H1 (cell line): Measurements from ENCODE around the gene ZBTB7A. TPM values are rescaled to one million over a fixed set of nuclear protein-coding genes. Genes with fewer than 3 reads are reported as not detected.

Source experiments
- CTCF ChIA-PET: fragments of 300-600 bp; sonication (Branson Sonifier 250); formaldehyde crosslinking; loops from one replicate; lab custom pipeline; 2021; ENCODE audit not compliant: partially characterized antibody; lab: Charles Lee
- POLR2A ChIA-PET: fragments of 300-600 bp; sonication (Branson Sonifier 250); formaldehyde crosslinking; loops from one replicate; lab custom pipeline; 2021; ENCODE audit warnings: inconsistent platforms; ENCODE audit not compliant: partially characterized antibody; lab: Charles Lee
- DNase-seq, 2 experiments: peaks; one replicate each; pipeline versions ENCODE4 v3.0.0 to v3.0.0-alpha.2; 2010 to 2022; ENCODE audit warnings: low spot score in 2 of 2, low read depth in 1 of 2, mixed read lengths in 1 of 2
- FAIRE-seq: peaks from 2 replicates; lab custom pipeline; 2011; peaks lifted over from hg19 to GRCh38; lab: Jason Lieb, UNC
- H2AFZ ChIP-seq: 2 replicates; pipeline ENCODE4 v1.8.1; 2012; ENCODE audit warnings: low read length, inconsistent platforms
- H2AK5ac ChIP-seq: 2 replicates; pipeline ENCODE4 v1.6.1; 2013; ENCODE audit warnings: low read depth, low read length
- H2BK120ac ChIP-seq: replicated peaks from 2 replicates; pipeline ENCODE3; 2013; ENCODE audit warnings: low read depth, low read length, inconsistent platforms
- H2BK12ac ChIP-seq: 2 replicates; pipeline ENCODE4 v1.6.1; 2013; ENCODE audit warnings: low read depth, low read length
- H2BK15ac ChIP-seq: 2 replicates; pipeline ENCODE4 v1.6.1; 2013; ENCODE audit warnings: low read length
- H2BK20ac ChIP-seq: 2 replicates; pipeline ENCODE4 v1.6.1; 2013; ENCODE audit warnings: low read length
- H2BK5ac ChIP-seq: 2 replicates; pipeline ENCODE4 v1.6.1; 2013; ENCODE audit warnings: low read depth, low read length
- H3K14ac ChIP-seq: 2 replicates; pipeline ENCODE4 v1.6.1; 2013; ENCODE audit warnings: inconsistent platforms; ENCODE audit not compliant: insufficient read length
- H3K18ac ChIP-seq: 2 replicates; pipeline ENCODE4 v1.6.1; 2013; ENCODE audit warnings: low read length; ENCODE audit errors: extremely low read depth
- H3K23ac ChIP-seq: 2 replicates; pipeline ENCODE4 v1.6.1; 2013; ENCODE audit warnings: inconsistent platforms; ENCODE audit not compliant: insufficient read length
- H3K23me2 ChIP-seq: 2 replicates; pipeline ENCODE4 v1.6.1; 2013; ENCODE audit warnings: low read depth, low read length
- H3K27ac ChIP-seq: 2 replicates; pipeline ENCODE4 v1.6.1; 2011; ENCODE audit warnings: low read depth, low read length, inconsistent platforms
- H3K27me3 ChIP-seq, 4 experiments: replicated peaks in 1 of 4; 1 replicate in 1 of 4; 2 replicates in 3 of 4; pipeline versions ENCODE4 v1.6.1 to v1.8.1; 2011 to 2013; ENCODE audit warnings: low read length in 3 of 4, mild to moderate bottlenecking in 3 of 4, inconsistent platforms in 2 of 4, mixed read lengths in 2 of 4, moderate library complexity in 1 of 4; ENCODE audit not compliant: control insufficient read depth in 3 of 4, insufficient read depth in 3 of 4; ENCODE audit errors: extremely low read depth in 1 of 4
- H3K36me3 ChIP-seq, 4 experiments: 2 replicates each; pipeline versions ENCODE4 v1.6.1 to v1.8.1; 2011 to 2013; ENCODE audit warnings: mild to moderate bottlenecking in 4 of 4, low read length in 3 of 4, moderate library complexity in 2 of 4, control low read depth in 1 of 4, inconsistent platforms in 1 of 4; ENCODE audit not compliant: insufficient read depth in 4 of 4, control insufficient read depth in 2 of 4
- H3K4ac ChIP-seq: replicated peaks from 2 replicates; pipeline ENCODE3; 2013; ENCODE audit warnings: low read length, low read depth, mixed read lengths, inconsistent platforms; ENCODE audit not compliant: insufficient read length
- H3K4me1 ChIP-seq, 4 experiments: replicated peaks in 1 of 4; 1 replicate in 1 of 4; 2 replicates in 3 of 4; pipeline versions ENCODE4 v1.6.1 to v1.8.1; 2011 to 2013; ENCODE audit warnings: low read length in 3 of 4, inconsistent platforms in 2 of 4, mixed read lengths in 1 of 4; ENCODE audit not compliant: insufficient read depth in 4 of 4, control insufficient read depth in 3 of 4
- H3K4me2 ChIP-seq, 2 experiments: 2 replicates each; pipeline versions ENCODE4 v1.6.1 to v1.8.1; 2011 to 2013; ENCODE audit warnings: low read depth in 2 of 2, low read length in 2 of 2, control low read depth in 1 of 2, inconsistent platforms in 1 of 2, mild to moderate bottlenecking in 1 of 2; ENCODE audit not compliant: insufficient read depth in 1 of 2
- H3K4me3 ChIP-seq, 4 experiments: fragments of 200-600, 300-600 bp in 1 of 4; sonication (generic), shearing (Covaris generic), sonication (Bioruptor Twin) in 1 of 4; 2 replicates each; pipeline versions ENCODE4 v1.5.1 to v1.8.1; 2011 to 2016; ENCODE audit warnings: low read length in 4 of 4, low read depth in 3 of 4, control low read depth in 2 of 4, inconsistent platforms in 2 of 4, mild to moderate bottlenecking in 2 of 4, mixed read lengths in 1 of 4, moderate library complexity in 1 of 4; ENCODE audit not compliant: insufficient read depth in 2 of 4; ENCODE audit errors: extremely low read depth in 1 of 4
- H3K56ac ChIP-seq: replicated peaks from 2 replicates; pipeline ENCODE3; 2013; ENCODE audit warnings: low read depth, mild to moderate bottlenecking, mixed read lengths, low read length, inconsistent platforms; ENCODE audit not compliant: insufficient read length
- H3K79me1 ChIP-seq: 2 replicates; pipeline ENCODE4 v1.6.1; 2013; ENCODE audit warnings: low read depth, low read length, control low read depth
- H3K79me2 ChIP-seq, 2 experiments: 2 replicates each; pipeline versions ENCODE4 v1.6.1 to v1.8.1; 2012 to 2013; ENCODE audit warnings: low read length in 2 of 2, mild to moderate bottlenecking in 2 of 2, inconsistent platforms in 1 of 2; ENCODE audit not compliant: insufficient read depth in 2 of 2, control insufficient read depth in 1 of 2
- H3K9ac ChIP-seq, 4 experiments: replicated peaks in 1 of 4; 1 replicate in 1 of 4; 2 replicates in 3 of 4; pipeline versions ENCODE4 v1.6.1 to v1.8.1; 2011 to 2013; ENCODE audit warnings: low read depth in 3 of 4, low read length in 3 of 4, control low read depth in 2 of 4, mild to moderate bottlenecking in 2 of 4, moderate library complexity in 2 of 4, inconsistent platforms in 1 of 4; ENCODE audit errors: extremely low read depth in 1 of 4
- H3K9me3 ChIP-seq, 2 experiments: 2 replicates each; pipeline versions ENCODE4 v1.6.1 to v1.8.1; 2012 to 2013; ENCODE audit warnings: mild to moderate bottlenecking in 2 of 2, moderate library complexity in 2 of 2, control low read depth in 1 of 2, inconsistent platforms in 1 of 2, low read depth in 1 of 2, low read length in 1 of 2, mixed read lengths in 1 of 2; ENCODE audit not compliant: insufficient read depth in 2 of 2
- H4K20me1 ChIP-seq, 2 experiments: replicated peaks in 1 of 2; 2 replicates each; pipeline versions ENCODE3 to v1.8.1; 2011 to 2013; ENCODE audit warnings: inconsistent platforms in 2 of 2, low read length in 2 of 2, mild to moderate bottlenecking in 1 of 2; ENCODE audit not compliant: insufficient read depth in 2 of 2, control insufficient read depth in 1 of 2
- H4K5ac ChIP-seq: 2 replicates; pipeline ENCODE4 v1.6.1; 2013; ENCODE audit warnings: low read length, low read depth, mixed read lengths, inconsistent platforms; ENCODE audit not compliant: insufficient read length
- H4K8ac ChIP-seq: 2 replicates; pipeline ENCODE4 v1.8.0; 2013; ENCODE audit warnings: mild to moderate bottlenecking, moderate library complexity, low read length, inconsistent platforms; ENCODE audit not compliant: insufficient read depth; ENCODE audit errors: extremely low read depth
- H4K91ac ChIP-seq: replicated peaks from 2 replicates; pipeline ENCODE3; 2013; ENCODE audit warnings: low read length, mixed read lengths, inconsistent platforms; ENCODE audit not compliant: insufficient read length
- CHD1 ChIP-seq: IDR thresholded peaks from 2 replicates; pipeline ENCODE4 v1.6.1; 2012; ENCODE audit warnings: low read depth, low read length, improper control_type of control experiment
- CHD2 ChIP-seq: IDR thresholded peaks from 2 replicates; pipeline ENCODE4 v1.6.1; 2012; ENCODE audit warnings: low read length, improper control_type of control experiment
- KDM1A ChIP-seq: fragments of 200-600, 300-600 bp; sonication (generic); IDR thresholded peaks from 2 replicates; pipeline ENCODE4 v1.7.1; 2016; ENCODE audit warnings: mild to moderate bottlenecking, low read length, borderline replicate concordance
- MAX ChIP-seq: IDR thresholded peaks from 2 replicates; pipeline ENCODE4 v1.6.1; 2012; ENCODE audit warnings: inconsistent platforms
- NANOG ChIP-seq: IDR thresholded peaks from 2 replicates; pipeline ENCODE4 v1.6.1; 2011; ENCODE audit warnings: low read length, low read depth, mild to moderate bottlenecking, inconsistent platforms; ENCODE audit not compliant: insufficient read depth, poor library complexity, severe bottlenecking
- POLR2A ChIP-seq, 2 experiments: IDR thresholded peaks; 1 replicate in 1 of 2; 2 replicates in 1 of 2; pipeline ENCODE4 v1.6.1; 2011; ENCODE audit warnings: low read depth in 2 of 2, low read length in 2 of 2, mild to moderate bottlenecking in 2 of 2; ENCODE audit errors: control extremely low read depth in 1 of 2
- RFX5 ChIP-seq: IDR thresholded peaks from 2 replicates; pipeline ENCODE4 v1.6.1; 2011; ENCODE audit warnings: low read depth, low read length, improper control_type of control experiment, borderline replicate concordance
- SIX5 ChIP-seq: IDR thresholded peaks from 2 replicates; pipeline ENCODE4 v1.6.1; 2011; ENCODE audit warnings: mild to moderate bottlenecking, low read depth, low read length
- TCF12 ChIP-seq: IDR thresholded peaks from 2 replicates; pipeline ENCODE4 v1.6.1; 2011; ENCODE audit warnings: low read depth, mild to moderate bottlenecking, low read length
- USF2 ChIP-seq: IDR thresholded peaks from 2 replicates; pipeline ENCODE4 v1.6.1; 2011; ENCODE audit warnings: low read length, improper control_type of control experiment
- whole genome bisulfite sequencing, 2 experiments: shearing (Covaris generic) in 1 of 2; methylation state at CpG; one replicate each; pipeline versions ENCODE4 v1.1.6 to v1.1.7; 2013 to 2015; ENCODE audit warnings: low lambda C conversion rate in 2 of 2, mixed read lengths in 2 of 2, inconsistent platforms in 1 of 2, low coverage in 1 of 2, missing lambda C conversion rate in 1 of 2; ENCODE audit not compliant: insufficient replicate concordance in 2 of 2, insufficient coverage in 1 of 2, insufficient read length in 1 of 2; ENCODE audit errors: extremely low coverage in 1 of 2, missing lambda C conversion rate in 1 of 2; 5-methylcytosine and 5-hydroxymethylcytosine counted together
- polyA plus RNA-seq, 7 experiments: library from polyadenylated mRNA; depleted of rRNA in 3 of 7; stranded (reverse) in 5 of 7; unstranded in 2 of 7; fragments of >200 nt in 5 of 7; fragments of 200-250 nt in 2 of 7; gene quantifications; 1 replicate in 5 of 7; 2 replicates in 1 of 7; 4 replicates in 1 of 7; pipeline versions ENCODE4 v1.2.1 to v1.2.3, GENCODE V29; 2011 to 2013; ENCODE audit warnings: missing spikeins in 2 of 7, mixed read lengths in 2 of 7
- total RNA-seq: library from RNA; stranded (reverse); fragmentation: NEBNext Ultra II Directional; extraction: Animal tissue kit (Norgen Biotek cat#: 25700); gene quantifications from 2 replicates; pipeline ENCODE4 v1.2.1, GENCODE V29; 2021

The ZBTB7A gene
- total and polyA plus RNA-seq, 2 of the 8 experiments (the other 6 are each of a cell fraction or from before 2014, with no cell fraction given) = 5.6 to 17.8 TPM

GRCh38 chr19:4090356-4091220, 23.9 kb upstream of the ZBTB7A start:
- Histone ChIP-seq H3K9me3 (no peaks in the 10 kb centered on the region), H4K5ac (no peak overlapping the region), H3K4ac (no peak overlapping the region), H3K18ac (no peak overlapping the region), H2AK5ac (no peak overlapping the region), H3K79me2 (no peaks in the 10 kb centered on the region), H3K23me2 (no peaks in the 10 kb centered on the region), H3K14ac (no peak overlapping the region), H2BK15ac (no peak overlapping the region), H4K8ac (peak overlapping the region; percentile 25; the same call in 1 of the 2 replicates), H3K9ac (no peak overlapping the region), H2BK12ac (no peak overlapping the region), H3K36me3 (peaks cover 2 to 31% (median 16%) of the 10 kb centered on the region in 4 experiments; a peak in 4 of 8 replicates), H2AFZ (no peak overlapping the region), H3K23ac (no peak overlapping the region), H2BK20ac (no peak overlapping the region), H4K91ac (no peak overlapping the region), H3K79me1 (no peaks in the 10 kb centered on the region), H4K20me1 (peaks cover 2 to 9% of the 10 kb centered on the region in 2 experiments), H3K27ac (no peak overlapping the region), H3K4me1 (no peaks in the 10 kb centered on the region), H2BK120ac (no peak overlapping the region), H3K27me3 (no peaks in the 10 kb centered on the region), H2BK5ac (no peak overlapping the region), H3K4me3 (no peak overlapping the region), H3K56ac (no peak overlapping the region), H3K4me2 (no peak overlapping the region)
- 95% methylated on average over 32 of the region's 52 CpGs; no CpG with 5 or more reads in 1 of the 2 experiments for WGBS, 2 experiments
- ChIA-PET POLR2A (interaction anchor here (0.7 to 1.5 kb wide), 6 partner anchors 8 to 83 kb away, joined by 3 to 5 read pairs (median 4); partner anchors contain the start of gene PIAS4), CTCF (interaction anchor here (0.7 to 1.6 kb wide), 4 partner anchors 24 to 111 kb away, joined by 3 read pairs; no protein-coding TSS in a partner anchor)
- DNase-seq (no peak), FAIRE-seq (no peak)
- no peak for TF ChIP-seq MAX
- TF ChIP-seq POLR2A (IDR thresholded peaks at IDR 0.05; ENCODE audit: control extremely low read depth in 1 of 2, low read depth in 2 of 2, low read length in 2 of 2) = no peak
- no peak for TF ChIP-seq NANOG
- no peak for TF ChIP-seq KDM1A
- TF ChIP-seq USF2 = no peak
- TF ChIP-seq CHD2 = no peak
- no peak for TF ChIP-seq CHD1
- TF ChIP-seq RFX5 = no peak
- no peak for TF ChIP-seq SIX5
- TF ChIP-seq TCF12 = no peak
